Vagina (tissue), 2 donors: Measurements from ENCODE around the gene RNASE8. TPM values are rescaled to one million over a fixed set of nuclear protein-coding genes. Genes with fewer than 3 reads are reported as not detected.
A peak's percentile ranks its signal among the peaks of the same experiment; 100 is the strongest.

ENCODE experiments used
- DNase-seq, 2 donors: peaks; one replicate each; pipeline ENCODE4 v3.0.0-alpha.2; 2017; ENCODE audit errors: extremely low spot score in 2 of 2
- H3K27ac ChIP-seq: fragments of 200-600 bp; sonication (generic); one replicate; pipeline ENCODE4 v1.5.1; 2019
- H3K27me3 ChIP-seq: fragments of 200-600 bp; sonication (generic); one replicate; pipeline ENCODE4 v1.5.1; 2019
- H3K36me3 ChIP-seq, 2 donors: fragments of 200-600 bp; sonication (generic); one replicate each; pipeline ENCODE4 v1.5.1; 2017 to 2019
- H3K4me1 ChIP-seq: fragments of 200-600 bp; sonication (generic); one replicate; pipeline ENCODE4 v1.5.1; 2019
- H3K4me3 ChIP-seq, 2 donors: fragments of 200-600 bp; sonication (generic); 1 replicate in 1 of 2; 2 replicates in 1 of 2; pipeline ENCODE4 v1.5.1; 2016 to 2019
- H3K9me3 ChIP-seq: fragments of 200-600 bp; sonication (generic); one replicate; pipeline ENCODE4 v1.5.1; 2019
- CTCF ChIP-seq, 3 experiments: fragments of 450-650 bp in 2 of 3; fragments of 200-600 bp in 1 of 3; sonication (generic) in 1 of 3; IDR thresholded peaks; one replicate each; pipeline ENCODE4 v1.5.1; 2017 to 2019; ENCODE audit warnings: antibody characterized with exemption in 3 of 3, mild to moderate bottlenecking in 2 of 3, moderate library complexity in 2 of 3
- POLR2A ChIP-seq, 2 donors: fragments of 450-650 bp; IDR thresholded peaks; one replicate each; pipeline ENCODE4 v1.6.1; 2017; ENCODE audit warnings: antibody characterized with exemption in 2 of 2, mild to moderate bottlenecking in 2 of 2, moderate library complexity in 2 of 2
- POLR2AphosphoS5 ChIP-seq, 2 donors: sonication (generic); formaldehyde crosslinking; IDR thresholded peaks; one replicate each; pipeline ENCODE4 v1.9.0; 2017; ENCODE audit warnings: antibody characterized with exemption in 2 of 2, mild to moderate bottlenecking in 2 of 2, low read depth in 1 of 2; ENCODE audit not compliant: insufficient read depth in 1 of 2
- intact Hi-C: fragments of 100-400 bp; cut with DNase I; formaldehyde crosslinking; loops from one replicate; pipeline ENCODE4 v1.15.1; 2023
- total RNA-seq: library from RNA; depleted of rRNA; stranded (reverse); fragments of >200 nt; gene quantifications from one replicate; pipeline ENCODE4 v1.2.3, GENCODE V29; 2016

Gene RNASE8
- total RNA-seq, 1 donor from 2014 or later = not detected

GRCh38 chr14:21090194-21090939, 32.7 kb downstream of the RNASE8 start:
- no peak overlapping the region for H3K27ac ChIP-seq
- peaks cover 7% of the 10 kb centered on the region for H3K4me1 ChIP-seq
- TF ChIP-seq CTCF (IDR thresholded peaks at IDR 0.05) = peak in 1 of 3 experiments; percentile 23
- TF ChIP-seq POLR2AphosphoS5 (IDR thresholded peaks at IDR 0.05; ENCODE audit: insufficient read depth in 1 of 2, low read depth in 1 of 2) = peak in 1 of 2 donors; percentile 30
- no peak for TF ChIP-seq POLR2A (IDR thresholded peaks at IDR 0.05)
- no peaks in the 10 kb centered on the region for H3K27me3 ChIP-seq
- no peak for DNase-seq
- no peak overlapping the region for H3K4me3 ChIP-seq
- peaks cover 0 to 40% of the 10 kb centered on the region in 2 donors for H3K36me3 ChIP-seq
- H3K9me3 ChIP-seq = no peaks in the 10 kb centered on the region
- intact Hi-C loops = loop anchor here (5.0 kb wide), 1 partner anchor 73 kb away; no protein-coding TSS in a partner anchor

GRCh38 chr14:21090940-21091663, 33.5 kb downstream of the RNASE8 start:
- H3K27ac ChIP-seq = no peak overlapping the region
- no peak overlapping the region for H3K4me3 ChIP-seq
- peaks cover 12% of the 10 kb centered on the region for H3K4me1 ChIP-seq
- intact Hi-C loops = loop anchor here (5.0 kb wide), 1 partner anchor 74 kb away; no protein-coding TSS in a partner anchor
- TF ChIP-seq POLR2A (IDR thresholded peaks at IDR 0.05) = no peak
- TF ChIP-seq CTCF (IDR thresholded peaks at IDR 0.05) = no peak
- no peak for TF ChIP-seq POLR2AphosphoS5 (IDR thresholded peaks at IDR 0.05; ENCODE audit: insufficient read depth in 1 of 2, low read depth in 1 of 2)
- no peaks in the 10 kb centered on the region for H3K9me3 ChIP-seq
- H3K27me3 ChIP-seq = no peaks in the 10 kb centered on the region
- peaks cover 0 to 33% of the 10 kb centered on the region in 2 donors for H3K36me3 ChIP-seq
- DNase-seq = no peak

GRCh38 chr14:21091821-21092272, 34.2 kb downstream of the RNASE8 start:
- intact Hi-C loops = loop anchor here (5.0 kb wide), 1 partner anchor 75 kb away; no protein-coding TSS in a partner anchor
- Histone ChIP-seq H3K27ac (peak overlapping the region; percentile 31), H3K9me3 (no peaks in the 10 kb centered on the region), H3K4me1 (peaks cover 19% of the 10 kb centered on the region), H3K36me3 (peaks cover 0 to 28% of the 10 kb centered on the region in 2 donors), H3K27me3 (no peaks in the 10 kb centered on the region), H3K4me3 (no peak overlapping the region)
- TF ChIP-seq CTCF (IDR thresholded peaks at IDR 0.05) = no peak
- no peak for TF ChIP-seq POLR2A (IDR thresholded peaks at IDR 0.05)
- TF ChIP-seq POLR2AphosphoS5 (IDR thresholded peaks at IDR 0.05; ENCODE audit: insufficient read depth in 1 of 2, low read depth in 1 of 2) = no peak
- DNase-seq = no peak

GRCh38 chr14:21092273-21093011, 34.8 kb downstream of the RNASE8 start:
- Histone ChIP-seq H3K9me3 (no peaks in the 10 kb centered on the region), H3K4me1 (peaks cover 25% of the 10 kb centered on the region), H3K27me3 (no peaks in the 10 kb centered on the region), H3K4me3 (no peak overlapping the region), H3K36me3 (peaks cover 0 to 28% of the 10 kb centered on the region in 2 donors), H3K27ac (peak overlapping the region; percentile 31)
- TF ChIP-seq CTCF (IDR thresholded peaks at IDR 0.05) (peak; percentile 99 to 100 (median 100)), POLR2A (IDR thresholded peaks at IDR 0.05) (no peak), POLR2AphosphoS5 (IDR thresholded peaks at IDR 0.05; ENCODE audit: insufficient read depth in 1 of 2, low read depth in 1 of 2) (peak; percentile 35 to 58)
- intact Hi-C loops = loop anchor here (5.0 kb wide), 1 partner anchor 75 kb away; no protein-coding TSS in a partner anchor
- peak in 1 of 2 donors; percentile 86 for DNase-seq
